Activated T-cell treated with anti-CD3 and anti-CD28 coated beads for 1 hour (primary cell): ENCODE measurements around the gene RAPGEF3.

Experiments
- DNase-seq: peaks from one replicate; pipeline ENCODE4 v3.0.0-alpha.2; 2020; ENCODE audit warnings: low read depth

Gene RAPGEF3

GRCh38 chr12:47789712-47790489 is 31.2 kb upstream of the RAPGEF3 start:
- no peak for DNase-seq

- no peak for DNase-seq
These were observed 30.5 kb upstream of the RAPGEF3 start for GRCh38 chr12:47789141-47789540.

- no peak for DNase-seq
These were observed 29.1 kb upstream of the RAPGEF3 start for GRCh38 chr12:47787596-47788319.

GRCh38 chr12:47786662-47787280 is 28.1 kb upstream of the RAPGEF3 start:
- DNase-seq = no peak

GRCh38 chr12:47785887-47786661 is 27.4 kb upstream of the RAPGEF3 start:
- DNase-seq = no peak

- DNase-seq = no peak
These were observed 26.6 kb upstream of the RAPGEF3 start for GRCh38 chr12:47785036-47785886.

- no peak for DNase-seq
These were observed 25.4 kb upstream of the RAPGEF3 start for GRCh38 chr12:47783821-47784819.

- DNase-seq = no peak
These were observed 24.5 kb upstream of the RAPGEF3 start for GRCh38 chr12:47783024-47783755.

GRCh38 chr12:47782372-47782770 is 23.7 kb upstream of the RAPGEF3 start:
- no peak for DNase-seq

GRCh38 chr12:47781479-47782371 is 23.0 kb upstream of the RAPGEF3 start:
- no peak for DNase-seq

GRCh38 chr12:47779943-47780504 is 21.3 kb upstream of the RAPGEF3 start:
- no peak for DNase-seq

GRCh38 chr12:47779301-47779942 is 20.7 kb upstream of the RAPGEF3 start:
- DNase-seq = peak; percentile 97

- no peak for DNase-seq
These were observed 20.2 kb upstream of the RAPGEF3 start for GRCh38 chr12:47778881-47779280.

GRCh38 chr12:47777741-47778558 is 19.3 kb upstream of the RAPGEF3 start:
- DNase-seq = no peak

- DNase-seq = no peak
These were observed 18.5 kb upstream of the RAPGEF3 start for GRCh38 chr12:47777151-47777550.

GRCh38 chr12:47776471-47777143 is 17.9 kb upstream of the RAPGEF3 start:
- DNase-seq = no peak
